Stimulated activated CD8-positive, alpha-beta memory T cell treated with anti-CD3 and anti-CD28 coated beads, Interleukin-7, amount 100 ng/mL, for 24 hours (primary cell): Measurements from ENCODE around the gene MLN.

ENCODE experiments used
- DNase-seq: peaks from one replicate; pipeline ENCODE4 v3.0.0-alpha.2; 2020; ENCODE audit warnings: low read depth

MLN gene

GRCh38 chr6:33803571-33804053 is at the start of gene MLN:
Gene MLN (minus strand): TSS chr6:33804003. CDS start chr6:33801163, 2,840 bp downstream.
- no peak for DNase-seq

DNA sequence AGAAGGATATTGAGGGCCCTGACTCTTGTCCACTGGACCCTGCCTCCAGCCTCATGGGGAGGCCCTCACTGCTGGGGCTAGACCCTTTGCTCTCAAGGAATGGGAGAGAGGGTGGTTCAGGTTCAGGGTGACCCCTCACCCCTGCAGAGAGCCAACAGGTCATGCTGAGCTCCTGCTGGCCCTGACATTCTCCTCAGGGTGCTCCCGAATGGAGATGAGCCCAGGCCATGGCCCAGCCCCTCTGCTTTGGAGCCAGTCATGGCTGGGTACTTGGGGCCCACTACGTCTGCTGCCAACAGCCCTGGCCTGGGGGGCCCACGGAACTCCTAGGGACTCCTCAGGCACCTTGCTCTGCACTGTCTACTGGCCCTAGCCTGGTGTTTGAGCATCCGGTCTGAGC is 49.2 kb upstream of the MLN start:
- no peak for DNase-seq

DNA sequence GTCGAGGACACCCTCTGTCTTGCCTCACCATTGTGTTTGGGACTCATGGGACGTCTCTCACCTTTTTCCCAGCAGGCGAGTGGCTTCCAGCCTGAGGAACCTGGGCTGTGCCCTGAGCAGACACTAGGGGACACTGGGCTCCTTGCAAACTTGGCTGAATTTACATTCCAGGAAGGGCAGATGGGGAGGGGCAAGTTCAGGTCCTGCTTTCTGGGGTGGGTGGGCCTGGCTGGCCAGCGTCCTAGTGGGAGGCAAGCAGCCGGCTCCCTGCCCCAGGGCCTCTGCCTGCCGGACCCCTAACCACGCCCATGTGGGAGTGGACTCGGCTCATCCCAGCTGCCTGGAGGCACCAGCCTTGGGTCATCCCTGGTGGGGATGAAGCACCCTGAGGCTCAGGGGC is 48.2 kb upstream of the MLN start:
- no peak for DNase-seq

DNA sequence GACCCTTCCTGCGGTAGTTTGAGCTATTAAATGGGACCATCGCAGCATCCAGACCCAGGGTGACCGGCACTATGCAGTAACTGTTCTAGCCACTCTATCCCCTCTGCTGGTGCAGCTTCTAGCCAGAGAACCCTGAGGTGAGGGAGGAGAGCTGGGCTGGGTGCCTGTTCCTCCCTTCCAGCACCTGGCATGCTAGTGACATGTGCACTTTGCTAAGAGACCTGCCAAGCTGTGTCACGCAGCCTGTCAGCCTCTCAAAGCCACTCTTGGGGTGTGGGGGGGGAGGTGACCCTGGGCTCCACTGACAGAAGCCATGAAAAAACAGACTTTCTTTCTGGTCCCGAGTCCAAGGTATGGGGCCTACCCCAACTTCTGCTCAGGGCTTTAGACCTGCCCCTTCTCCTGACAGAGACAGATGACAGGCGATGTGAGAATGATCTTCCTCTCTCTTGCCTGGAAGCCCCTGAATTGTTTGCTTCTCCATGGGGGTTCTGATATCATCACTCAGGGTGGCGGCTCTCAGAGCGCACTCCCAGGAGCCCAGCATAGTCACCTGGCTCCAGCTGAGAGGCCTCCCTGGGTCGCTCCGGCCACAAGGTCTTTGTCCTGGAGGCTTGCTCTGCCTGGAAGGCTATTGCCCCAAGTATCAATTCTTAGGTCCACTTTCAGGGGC is 47.2 kb upstream of the MLN start:
- no peak for DNase-seq

DNA sequence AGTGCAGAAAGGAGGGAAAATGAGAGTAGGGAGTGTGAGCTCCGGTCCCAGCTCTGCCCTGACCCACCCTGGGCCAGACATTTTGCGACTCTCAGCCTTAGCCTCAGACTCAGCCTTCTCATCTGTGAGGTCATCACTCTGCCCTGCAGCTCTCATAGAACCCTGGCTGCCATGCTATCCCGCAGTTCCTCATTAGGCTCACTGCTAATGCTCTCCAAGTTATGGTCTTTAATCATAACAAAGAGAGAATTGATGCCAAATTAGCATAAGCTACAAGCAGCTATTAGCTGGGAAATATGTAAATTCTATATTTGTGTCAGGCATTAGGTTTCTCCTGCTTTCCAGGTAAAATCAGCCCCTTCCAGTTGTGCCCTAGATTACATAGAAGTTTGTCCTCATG is 46.5 kb upstream of the MLN start:
- DNase-seq = no peak

GRCh38 chr6:33849500-33850075 is 45.8 kb upstream of the MLN start:
- DNase-seq = no peak

- DNase-seq = no peak
These were observed 44.7 kb upstream of the MLN start for GRCh38 chr6:33848484-33848883.

DNA sequence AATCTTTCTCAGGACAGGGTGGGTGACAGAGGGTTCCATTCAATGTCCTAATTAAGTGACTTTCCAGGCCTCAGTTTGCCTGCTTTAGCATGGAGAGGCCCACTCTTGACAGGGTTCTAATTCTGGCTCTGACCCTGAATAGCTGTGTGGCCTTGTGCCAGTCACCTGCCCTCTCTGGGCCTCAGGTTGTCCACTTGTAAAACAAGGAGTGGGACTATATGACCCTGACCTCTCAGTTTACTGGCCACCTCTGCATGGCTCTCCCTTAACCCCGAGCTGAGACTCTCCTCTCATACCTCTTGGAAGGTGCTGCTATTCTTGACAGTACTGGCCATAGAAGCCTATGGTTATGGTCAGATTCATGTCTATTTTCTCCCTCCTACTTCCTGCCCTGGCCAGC is 44.1 kb upstream of the MLN start:
- DNase-seq = no peak

DNA sequence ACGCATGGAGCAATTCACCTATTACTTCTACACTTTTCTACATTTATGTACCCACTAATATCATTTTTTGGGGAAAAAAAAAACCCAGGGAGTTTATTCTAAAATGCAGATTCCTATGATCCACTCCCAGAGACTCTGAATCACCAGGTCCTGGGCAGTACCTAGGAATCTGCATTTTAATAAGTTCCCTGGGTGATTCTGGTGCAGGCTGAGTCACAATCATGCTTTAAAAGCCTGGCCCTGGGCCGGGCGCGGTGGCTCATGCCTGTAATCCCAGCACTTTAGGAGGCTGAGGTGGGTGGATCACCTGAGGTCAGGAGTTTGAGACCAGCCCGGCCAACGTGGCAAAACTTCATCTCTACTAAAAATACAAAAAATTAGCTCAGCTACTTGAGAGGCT is 43.3 kb upstream of the MLN start:
- no peak for DNase-seq

DNA sequence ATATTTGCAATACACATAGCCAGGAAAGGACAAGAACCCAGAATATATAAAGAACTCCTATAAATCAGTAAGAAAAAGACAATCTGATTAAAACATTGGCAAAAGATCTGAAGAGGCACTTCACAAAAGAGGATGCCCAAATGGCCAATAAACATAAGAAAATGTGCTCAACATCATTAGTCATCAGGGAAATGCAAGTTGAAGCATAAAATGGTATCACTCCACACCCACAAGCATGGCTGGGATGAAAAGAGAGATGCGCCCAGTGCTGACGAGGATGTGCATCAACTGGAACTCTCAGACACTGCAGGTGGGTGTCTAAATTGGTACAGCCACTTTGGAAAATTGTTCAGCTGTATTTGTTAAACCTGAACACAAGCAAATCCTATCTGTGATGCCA is 42.4 kb upstream of the MLN start:
- DNase-seq = no peak

GRCh38 chr6:33845031-33845745 is 41.4 kb upstream of the MLN start:
- no peak for DNase-seq

DNA sequence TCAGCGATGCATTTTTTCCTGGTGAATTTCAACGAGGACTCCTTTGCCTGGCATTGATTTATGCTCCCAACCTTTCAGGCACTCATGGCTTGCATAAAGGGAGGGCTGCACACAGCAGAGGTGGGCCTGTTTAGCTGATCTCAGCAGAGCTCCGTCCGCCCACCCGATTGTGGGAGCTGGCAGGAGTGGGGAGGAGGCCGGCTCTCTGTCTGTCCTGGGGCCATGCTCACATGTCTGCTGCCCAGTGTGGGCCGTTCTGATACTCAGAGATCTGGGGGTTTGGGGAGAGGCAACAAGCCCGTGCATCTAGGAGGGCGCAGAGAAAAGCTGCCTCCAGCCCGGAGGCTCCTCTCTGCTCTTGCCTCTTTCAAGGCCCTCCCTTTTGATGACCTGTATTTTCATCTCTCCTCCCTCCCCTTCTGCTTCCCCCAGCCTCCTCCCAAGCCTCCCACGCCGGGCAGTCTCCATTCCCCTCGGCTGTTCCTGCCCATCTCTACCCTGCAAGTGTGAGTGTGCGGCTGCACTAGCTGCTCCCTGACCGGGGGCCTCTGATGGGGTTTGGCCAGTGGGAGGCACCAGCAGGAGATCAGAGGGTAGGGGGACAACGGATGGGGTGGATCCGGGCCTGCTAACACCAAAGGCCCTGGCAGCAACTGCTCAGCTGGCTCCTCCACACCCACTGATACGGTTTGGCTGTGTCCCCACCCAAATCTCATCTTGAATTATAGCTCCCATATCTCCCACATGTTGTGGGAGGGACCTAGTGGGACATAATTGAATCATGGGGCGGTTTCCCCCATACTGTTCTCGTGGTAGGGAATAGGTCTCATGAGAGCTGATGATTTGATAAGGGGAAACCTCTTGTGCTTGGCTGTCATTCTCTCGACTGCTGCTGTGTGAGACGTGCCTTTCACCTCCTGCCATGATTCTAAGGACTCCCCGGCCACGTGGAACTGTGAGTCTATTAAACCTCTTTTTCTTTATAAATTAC is 39.6 kb upstream of the MLN start:
- no peak for DNase-seq

DNA sequence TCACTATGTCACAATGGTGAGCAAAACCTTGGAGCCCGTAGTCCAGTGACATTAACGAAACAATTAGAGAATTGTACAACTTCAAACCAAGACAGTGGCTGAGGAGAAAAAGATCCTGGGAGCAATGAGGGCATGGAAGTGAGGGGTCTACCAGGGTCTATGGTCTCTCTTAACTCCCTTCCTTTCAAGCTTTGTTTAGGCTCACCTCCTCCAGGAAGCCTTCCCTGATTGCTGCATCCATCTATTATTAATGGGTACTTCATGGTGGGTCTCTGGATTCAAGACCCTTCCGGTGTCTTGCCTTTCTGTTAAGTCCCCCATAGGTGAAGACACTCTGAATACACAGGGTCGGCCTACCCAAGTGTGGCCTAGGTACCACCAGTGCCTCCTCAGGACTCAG is 38.1 kb upstream of the MLN start:
- DNase-seq = no peak

DNA sequence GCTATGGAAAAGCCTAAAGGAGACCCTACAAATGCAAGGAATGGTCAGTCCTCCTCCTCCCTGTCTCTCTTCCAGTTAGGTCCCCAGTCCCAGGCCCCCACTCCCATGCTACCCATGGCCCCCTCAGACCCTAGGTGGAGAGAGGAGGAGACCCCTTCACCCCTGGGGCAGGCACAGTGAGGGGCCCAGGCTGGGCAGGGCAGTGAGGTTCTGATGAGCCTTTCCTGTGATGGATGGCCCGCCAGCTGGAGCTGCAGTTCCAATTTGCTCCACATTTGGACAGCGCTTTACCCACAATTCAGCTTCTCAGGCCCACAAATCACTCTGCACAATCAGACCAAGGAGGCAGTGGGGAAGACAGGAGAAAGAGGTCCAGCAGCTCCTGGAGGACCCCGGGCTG is 37.3 kb upstream of the MLN start:
- DNase-seq = no peak

GRCh38 chr6:33840048-33840926 is 36.5 kb upstream of the MLN start:
- DNase-seq = no peak

GRCh38 chr6:33839399-33840047 is 35.7 kb upstream of the MLN start:
- no peak for DNase-seq

DNA sequence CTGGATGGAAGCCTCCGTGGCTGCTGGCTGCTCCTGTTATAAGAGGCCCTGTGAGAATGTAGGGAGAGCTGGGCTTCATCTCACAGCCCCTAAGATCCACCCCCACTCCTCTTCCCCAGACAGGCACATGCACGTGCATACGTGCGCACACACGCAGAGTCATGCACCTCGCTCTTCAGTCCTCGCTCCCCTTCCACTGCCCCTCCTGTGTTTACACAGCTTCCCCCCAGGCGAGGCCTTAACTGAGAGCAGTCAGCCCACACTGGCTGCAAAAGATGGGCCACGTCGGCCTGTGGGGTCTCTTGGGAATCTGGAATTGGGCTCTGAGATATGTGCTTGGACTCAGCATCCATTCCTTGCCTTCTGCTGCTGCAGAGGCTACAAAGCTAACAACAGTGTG is 35.2 kb upstream of the MLN start:
- DNase-seq = no peak

DNA sequence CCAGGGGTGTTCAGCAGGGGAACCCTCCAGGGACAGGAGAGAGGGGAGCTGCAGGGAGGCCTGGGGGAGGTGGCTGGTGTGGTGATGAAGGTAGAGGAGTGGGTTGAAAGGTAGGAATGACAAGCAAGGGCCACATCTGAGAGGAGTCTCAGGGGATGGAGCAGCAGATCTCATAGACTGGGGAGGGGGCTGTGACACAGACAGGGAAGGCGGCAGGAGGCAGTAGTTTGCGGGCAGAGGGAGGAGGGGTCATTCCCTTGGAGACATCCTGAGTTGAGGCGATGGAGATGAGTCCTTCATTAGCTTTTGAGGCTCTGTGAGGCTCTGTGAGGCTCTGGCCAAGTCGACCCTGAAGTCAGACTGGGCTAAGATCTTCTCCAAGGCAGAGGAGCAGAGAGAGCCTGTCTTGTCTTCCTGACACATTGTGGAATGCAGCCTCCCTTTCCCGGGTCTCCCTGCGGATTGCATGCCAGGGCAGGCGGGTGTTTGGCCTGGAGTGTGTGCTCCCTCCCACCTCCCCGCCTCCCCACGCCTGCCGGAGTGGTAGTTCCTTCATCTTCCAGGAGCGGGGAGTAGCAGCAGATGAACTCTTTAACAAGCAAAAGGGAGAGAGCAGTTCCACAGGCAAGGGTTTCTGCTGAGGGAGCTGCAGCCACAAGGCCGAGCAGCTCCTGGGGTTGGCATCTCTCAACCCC is 34.3 kb upstream of the MLN start:
- no peak for DNase-seq

- DNase-seq = no peak
These were observed 33.1 kb upstream of the MLN start for GRCh38 chr6:33836806-33837469.
